OCI-LY3 (cell line): ENCODE data around the gene OTUD5.

Experiments used
- CTCF ChIP-seq: fragments of 200-600, 300-600 bp; sonication (generic); IDR thresholded peaks from 2 replicates; pipeline ENCODE4 v1.5.1; 2014; ENCODE audit warnings: antibody characterized with exemption, low read length, low read depth
- EZH2phosphoT487 ChIP-seq: fragments of 200-600 bp; shearing (Covaris generic); IDR thresholded peaks from 2 replicates; pipeline ENCODE4 v1.6.1; 2018; ENCODE audit warnings: antibody characterized with exemption, mixed run types, low read depth

GRCh38 chrX:48894891-48895290 is 62.5 kb downstream of the OTUD5 start:
- TF ChIP-seq CTCF: no peak
- no peak for TF ChIP-seq EZH2phosphoT487
